ENCODE data around the gene ANKRD6. TPM values are rescaled to one million over a fixed set of nuclear protein-coding genes. Genes with fewer than 3 reads are reported as not detected.
A peak's percentile ranks its signal among the peaks of the same experiment; 100 is the strongest.

The ANKRD6 gene
- total RNA-seq, 1 donor from 2014 or later, result 70.9 TPM

DNA sequence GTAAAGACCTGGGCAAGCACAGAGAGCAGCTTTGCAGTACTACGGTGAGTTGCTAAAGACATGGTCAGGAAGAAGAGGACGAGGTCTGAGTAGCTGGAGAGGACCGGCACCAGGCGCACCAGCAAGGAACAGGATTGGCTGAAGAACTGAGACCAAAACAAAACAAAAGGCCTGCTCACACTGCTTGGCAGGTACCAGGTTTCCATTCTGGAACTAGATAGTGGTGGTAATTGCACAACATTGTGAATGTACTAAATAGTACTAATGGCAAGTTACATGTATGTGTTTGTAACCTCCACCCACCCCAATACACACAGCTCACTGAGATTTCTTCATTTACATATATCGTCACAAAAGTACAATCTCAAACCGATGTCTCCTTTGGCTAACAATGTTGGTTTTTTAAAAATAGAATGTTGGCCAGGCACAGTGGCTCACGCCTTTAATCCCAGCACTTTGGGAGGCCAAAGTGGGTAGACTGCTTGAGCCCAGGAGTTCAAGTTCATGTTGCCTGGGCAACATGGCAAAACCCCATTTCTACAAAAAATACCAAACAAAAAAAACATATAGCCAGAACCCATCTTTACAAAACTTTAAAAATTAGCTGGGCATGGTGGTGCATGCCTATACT lies 238.1 kb downstream of the ANKRD6 start:
- no peak overlapping the region for H3K27ac Mint-ChIP-seq (ENCODE audit: unreplicated experiment)
- TF ChIP-seq, protein P1, sequence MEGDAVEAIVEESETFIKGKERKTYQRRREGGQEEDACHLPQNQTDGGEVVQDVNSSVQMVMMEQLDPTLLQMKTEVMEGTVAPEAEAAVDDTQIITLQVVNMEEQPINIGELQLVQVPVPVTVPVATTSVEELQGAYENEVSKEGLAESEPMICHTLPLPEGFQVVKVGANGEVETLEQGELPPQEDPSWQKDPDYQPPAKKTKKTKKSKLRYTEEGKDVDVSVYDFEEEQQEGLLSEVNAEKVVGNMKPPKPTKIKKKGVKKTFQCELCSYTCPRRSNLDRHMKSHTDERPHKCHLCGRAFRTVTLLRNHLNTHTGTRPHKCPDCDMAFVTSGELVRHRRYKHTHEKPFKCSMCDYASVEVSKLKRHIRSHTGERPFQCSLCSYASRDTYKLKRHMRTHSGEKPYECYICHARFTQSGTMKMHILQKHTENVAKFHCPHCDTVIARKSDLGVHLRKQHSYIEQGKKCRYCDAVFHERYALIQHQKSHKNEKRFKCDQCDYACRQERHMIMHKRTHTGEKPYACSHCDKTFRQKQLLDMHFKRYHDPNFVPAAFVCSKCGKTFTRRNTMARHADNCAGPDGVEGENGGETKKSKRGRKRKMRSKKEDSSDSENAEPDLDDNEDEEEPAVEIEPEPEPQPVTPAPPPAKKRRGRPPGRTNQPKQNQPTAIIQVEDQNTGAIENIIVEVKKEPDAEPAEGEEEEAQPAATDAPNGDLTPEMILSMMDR (IDR thresholded peaks at IDR 0.05; ENCODE audit: unreplicated experiment), result no peak

DNA sequence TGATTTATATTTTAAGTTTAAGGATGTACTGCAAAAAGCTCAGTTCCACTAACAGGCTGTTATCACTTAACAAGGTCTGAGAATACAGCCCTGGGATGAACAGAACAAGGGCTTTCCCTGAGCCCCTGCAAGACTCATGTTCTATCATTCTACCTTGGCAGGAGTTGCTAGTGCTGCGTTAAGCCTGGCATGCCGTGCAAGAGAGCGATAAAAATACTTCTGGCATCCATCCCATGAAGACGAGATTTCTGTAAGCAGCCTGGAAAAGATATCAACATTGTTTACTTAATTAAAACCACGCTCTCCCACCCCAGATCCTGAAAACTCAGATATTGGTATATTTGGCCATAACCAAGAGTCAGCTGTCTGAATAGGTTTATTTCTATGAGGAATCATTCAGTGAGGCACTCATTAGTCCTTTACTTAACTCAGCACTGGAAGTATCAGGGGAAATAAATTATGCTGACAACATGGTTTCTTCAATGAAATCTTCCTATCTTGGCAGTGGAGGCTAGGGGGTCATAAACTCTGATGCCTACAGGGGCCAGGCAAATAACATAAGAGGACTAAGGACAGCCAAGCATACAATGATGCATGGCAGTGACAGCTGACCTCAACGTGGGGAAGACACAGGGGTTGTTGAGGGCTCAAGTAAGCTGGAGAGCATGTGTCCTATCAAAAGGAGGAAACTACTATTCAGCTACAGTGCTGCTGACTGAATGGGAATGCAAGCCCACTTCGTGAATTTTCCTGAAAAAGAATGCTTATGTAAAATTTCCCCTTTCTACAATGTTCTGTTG lies 243.2 kb downstream of the ANKRD6 start:
- Mint-ChIP-seq H3K4me3 (ENCODE audit: unreplicated experiment) (no peak overlapping the region), H3K27me3 (ENCODE audit: unreplicated experiment) (no peaks in the 10 kb centered on the region), H3K27ac (ENCODE audit: unreplicated experiment) (no peak overlapping the region), H3K9me3 (ENCODE audit: unreplicated experiment) (no peaks in the 10 kb centered on the region), H3K36me3 (ENCODE audit: low read depth, unreplicated experiment) (peaks cover 62% of the 10 kb centered on the region), H3K4me1 (ENCODE audit: unreplicated experiment) (no peaks in the 10 kb centered on the region)
- DNase-seq (ENCODE audit: low spot score), result no peak
- TF ChIP-seq, protein P1 (IDR thresholded peaks at IDR 0.05; ENCODE audit: unreplicated experiment), result no peak

More for the DNA sequence above, 238.1 kb downstream of the ANKRD6 start:
- Mint-ChIP-seq H3K27me3 (ENCODE audit: unreplicated experiment) (no peaks in the 10 kb centered on the region), H3K9me3 (ENCODE audit: unreplicated experiment) (no peaks in the 10 kb centered on the region), H3K36me3 (ENCODE audit: low read depth, unreplicated experiment) (peaks cover 47% of the 10 kb centered on the region), H3K4me3 (ENCODE audit: unreplicated experiment) (no peak overlapping the region), H3K4me1 (ENCODE audit: unreplicated experiment) (no peaks in the 10 kb centered on the region)
- no peak for DNase-seq (ENCODE audit: low spot score)

DNA sequence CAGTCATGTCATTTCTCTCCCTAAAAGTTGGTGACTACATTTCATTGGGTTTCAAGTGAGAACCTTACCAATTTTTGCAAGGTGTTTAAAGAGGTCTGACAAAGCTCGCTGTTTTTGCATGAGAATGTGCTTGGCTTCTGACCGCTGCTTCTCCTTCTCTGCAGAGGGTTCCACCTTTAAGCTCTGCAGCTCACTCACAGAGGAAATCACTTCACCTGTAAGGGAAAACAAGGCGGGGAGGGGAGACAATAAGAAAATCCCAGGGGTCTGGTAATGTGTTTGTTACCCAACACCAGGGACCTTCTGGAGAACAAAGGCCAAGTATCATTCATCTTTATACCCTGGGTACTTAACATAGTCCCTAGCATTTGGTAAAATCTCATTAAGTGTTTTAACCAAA lies 245.6 kb downstream of the ANKRD6 start:
- Mint-ChIP-seq H3K36me3 (ENCODE audit: low read depth, unreplicated experiment) (peaks cover 57% of the 10 kb centered on the region), H3K27ac (ENCODE audit: unreplicated experiment) (no peak overlapping the region), H3K4me1 (ENCODE audit: unreplicated experiment) (no peaks in the 10 kb centered on the region), H3K27me3 (ENCODE audit: unreplicated experiment) (no peaks in the 10 kb centered on the region), H3K4me3 (ENCODE audit: unreplicated experiment) (no peak overlapping the region), H3K9me3 (ENCODE audit: unreplicated experiment) (no peaks in the 10 kb centered on the region)
- DNase-seq (ENCODE audit: low spot score), result no peak
- TF ChIP-seq, protein P1 (IDR thresholded peaks at IDR 0.05; ENCODE audit: unreplicated experiment), result no peak

DNA sequence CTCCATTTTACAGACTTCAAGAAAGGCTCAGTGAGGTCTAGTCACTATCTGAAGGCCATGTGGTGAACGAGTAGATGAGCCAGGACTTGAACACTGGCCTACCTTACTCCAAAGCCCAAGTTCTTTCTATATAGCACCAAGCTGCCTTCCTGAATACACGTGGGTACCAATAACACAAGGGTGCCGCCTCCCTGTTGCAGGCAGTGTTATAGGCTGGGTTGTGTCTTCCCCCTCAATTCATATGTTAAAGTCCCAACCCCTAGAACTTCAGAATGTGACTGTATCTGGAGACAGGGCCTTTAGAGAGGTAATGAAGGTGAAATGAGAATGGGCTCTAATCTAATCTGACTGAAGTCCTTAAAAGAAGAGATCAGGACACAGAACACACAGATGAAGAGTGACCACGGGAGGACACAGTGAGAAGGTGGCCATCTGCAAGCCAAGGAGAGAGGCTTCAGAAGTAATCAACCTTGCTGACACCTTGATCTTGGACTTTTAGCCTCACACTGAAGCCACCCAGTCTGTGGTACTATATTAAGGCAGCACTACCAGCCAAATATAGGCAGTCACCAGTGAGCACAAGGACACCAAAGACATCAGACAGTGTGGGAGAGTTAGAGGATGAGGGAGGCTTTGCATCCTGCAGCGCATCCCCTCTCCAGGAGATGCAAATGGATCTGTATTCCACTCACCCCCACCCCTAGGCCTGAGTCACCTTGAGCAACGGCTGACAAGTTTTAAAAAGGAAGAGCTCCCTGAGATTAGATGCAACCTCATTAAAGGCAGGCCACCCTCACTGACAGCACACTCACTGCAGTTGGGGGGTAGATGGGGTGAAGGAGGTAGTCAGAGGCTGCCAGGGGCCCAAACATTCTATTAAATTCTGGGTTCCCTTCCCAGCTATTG lies 246.5 kb downstream of the ANKRD6 start:
- Mint-ChIP-seq H3K27ac (ENCODE audit: unreplicated experiment) (no peak overlapping the region), H3K27me3 (ENCODE audit: unreplicated experiment) (no peaks in the 10 kb centered on the region), H3K36me3 (ENCODE audit: low read depth, unreplicated experiment) (peaks cover 58% of the 10 kb centered on the region), H3K4me3 (ENCODE audit: unreplicated experiment) (peak overlapping the region; percentile 62), H3K4me1 (ENCODE audit: unreplicated experiment) (no peaks in the 10 kb centered on the region), H3K9me3 (ENCODE audit: unreplicated experiment) (no peaks in the 10 kb centered on the region)
- DNase-seq (ENCODE audit: low spot score), result no peak
- TF ChIP-seq, protein P1 (IDR thresholded peaks at IDR 0.05; ENCODE audit: unreplicated experiment), result no peak
